Measurements from ENCODE around the gene C15orf40. TPM values are rescaled to one million over a fixed set of nuclear protein-coding genes. Genes with fewer than 3 reads are reported as not detected.

C15orf40 gene
- total and polyA plus RNA-seq, 8 donors, result 13.0 to 26.7 (median 23.6) TPM

- ATAC-seq (no peak), DNase-seq (no peak)
- peaks cover 0 to 9% of the 10 kb centered on the region in 2 donors for H3K4me1 ChIP-seq
- TF ChIP-seq CTCF (IDR thresholded peaks at IDR 0.05), result no peak
- no peak overlapping the region for H3K27ac ChIP-seq
- peaks cover 0 to 8% of the 10 kb centered on the region in 2 donors for H3K36me3 ChIP-seq
- no peaks in the 10 kb centered on the region for H3K9me3 ChIP-seq
- H3K4me3 ChIP-seq, result no peak overlapping the region
- intact Hi-C loops (cut with DNase I), result no loop called here
- H3K27me3 ChIP-seq, result no peaks in the 10 kb centered on the region
These were observed 15.5 kb downstream of the C15orf40 start for GRCh38 chr15:82995938-82996337.

- Histone ChIP-seq H3K36me3 (peaks cover 0 to 13% of the 10 kb centered on the region in 2 donors), H3K27ac (no peak overlapping the region), H3K4me3 (no peak overlapping the region), H3K27me3 (no peaks in the 10 kb centered on the region), H3K9me3 (no peaks in the 10 kb centered on the region), H3K4me1 (peaks cover 0 to 4% of the 10 kb centered on the region in 2 donors)
- intact Hi-C loops (cut with DNase I), result no loop called here
- DNase-seq (no peak), ATAC-seq (no peak)
- no peak for TF ChIP-seq CTCF (IDR thresholded peaks at IDR 0.05)
These were observed 16.4 kb downstream of the C15orf40 start for GRCh38 chr15:82995076-82995475.

GRCh38 chr15:82993144-82993543, 18.3 kb downstream of the C15orf40 start:
- no peak overlapping the region for H3K27ac ChIP-seq
- intact Hi-C loops (cut with DNase I), result no loop called here
- TF ChIP-seq CTCF (IDR thresholded peaks at IDR 0.05), result no peak
- H3K9me3 ChIP-seq, result no peaks in the 10 kb centered on the region
- no peaks in the 10 kb centered on the region for H3K4me1 ChIP-seq
- ATAC-seq (no peak), DNase-seq (no peak)
- peaks cover 0 to 30% of the 10 kb centered on the region in 2 donors for H3K36me3 ChIP-seq
- H3K4me3 ChIP-seq, result no peak overlapping the region
- no peaks in the 10 kb centered on the region for H3K27me3 ChIP-seq

GRCh38 chr15:82992436-82992998, 18.9 kb downstream of the C15orf40 start:
- no peak for ATAC-seq
- intact Hi-C loops (cut with DNase I), result no loop called here
- no peak overlapping the region for H3K4me3 ChIP-seq
- DNase-seq, result no peak
- peaks cover 0 to 2% of the 10 kb centered on the region in 2 donors for H3K4me1 ChIP-seq
- no peaks in the 10 kb centered on the region for H3K27me3 ChIP-seq
- peaks cover 0 to 32% of the 10 kb centered on the region in 2 donors for H3K36me3 ChIP-seq
- no peak for TF ChIP-seq CTCF (IDR thresholded peaks at IDR 0.05)
- no peak overlapping the region for H3K27ac ChIP-seq
- H3K9me3 ChIP-seq, result no peaks in the 10 kb centered on the region

- Histone ChIP-seq H3K9me3 (no peaks in the 10 kb centered on the region), H3K27me3 (no peaks in the 10 kb centered on the region), H3K4me1 (peaks cover 0 to 20% of the 10 kb centered on the region in 2 donors), H3K4me3 (peak overlapping the region; percentile 73 to 79), H3K36me3 (peaks cover 0 to 28% of the 10 kb centered on the region in 2 donors), H3K27ac (peak overlapping the region; percentile 78 to 80)
- DNase-seq (peak in 1 of 4 donors; percentile 15), ATAC-seq (peak; percentile 23)
- no peak for TF ChIP-seq CTCF (IDR thresholded peaks at IDR 0.05)
- intact Hi-C loops (cut with DNase I), result no loop called here
These were observed 25.0 kb downstream of the C15orf40 start for GRCh38 chr15:82986442-82986780.
